ENCODE measurements around the gene LRRC4C.

- TF ChIP-seq, protein P1, sequence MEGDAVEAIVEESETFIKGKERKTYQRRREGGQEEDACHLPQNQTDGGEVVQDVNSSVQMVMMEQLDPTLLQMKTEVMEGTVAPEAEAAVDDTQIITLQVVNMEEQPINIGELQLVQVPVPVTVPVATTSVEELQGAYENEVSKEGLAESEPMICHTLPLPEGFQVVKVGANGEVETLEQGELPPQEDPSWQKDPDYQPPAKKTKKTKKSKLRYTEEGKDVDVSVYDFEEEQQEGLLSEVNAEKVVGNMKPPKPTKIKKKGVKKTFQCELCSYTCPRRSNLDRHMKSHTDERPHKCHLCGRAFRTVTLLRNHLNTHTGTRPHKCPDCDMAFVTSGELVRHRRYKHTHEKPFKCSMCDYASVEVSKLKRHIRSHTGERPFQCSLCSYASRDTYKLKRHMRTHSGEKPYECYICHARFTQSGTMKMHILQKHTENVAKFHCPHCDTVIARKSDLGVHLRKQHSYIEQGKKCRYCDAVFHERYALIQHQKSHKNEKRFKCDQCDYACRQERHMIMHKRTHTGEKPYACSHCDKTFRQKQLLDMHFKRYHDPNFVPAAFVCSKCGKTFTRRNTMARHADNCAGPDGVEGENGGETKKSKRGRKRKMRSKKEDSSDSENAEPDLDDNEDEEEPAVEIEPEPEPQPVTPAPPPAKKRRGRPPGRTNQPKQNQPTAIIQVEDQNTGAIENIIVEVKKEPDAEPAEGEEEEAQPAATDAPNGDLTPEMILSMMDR (IDR thresholded peaks at IDR 0.05; ENCODE audit: poor library complexity, severe bottlenecking), result no peak
- TF ChIP-seq SMC3 (conservative IDR thresholded peaks at IDR 0.05; ENCODE audit: poor library complexity), result no peak
Measured at GRCh38 chr11:40321537-40321936, 1137.9 kb downstream of the LRRC4C start.

Data from neural cell (in vitro differentiated cells).